ENCODE data around the gene TMEM187. TPM values are rescaled to one million over a fixed set of nuclear protein-coding genes. Genes with fewer than 3 reads are reported as not detected.

The TMEM187 gene
- total RNA-seq, 2 donors from 2014 or later = 16.9 to 18.2 TPM

DNA sequence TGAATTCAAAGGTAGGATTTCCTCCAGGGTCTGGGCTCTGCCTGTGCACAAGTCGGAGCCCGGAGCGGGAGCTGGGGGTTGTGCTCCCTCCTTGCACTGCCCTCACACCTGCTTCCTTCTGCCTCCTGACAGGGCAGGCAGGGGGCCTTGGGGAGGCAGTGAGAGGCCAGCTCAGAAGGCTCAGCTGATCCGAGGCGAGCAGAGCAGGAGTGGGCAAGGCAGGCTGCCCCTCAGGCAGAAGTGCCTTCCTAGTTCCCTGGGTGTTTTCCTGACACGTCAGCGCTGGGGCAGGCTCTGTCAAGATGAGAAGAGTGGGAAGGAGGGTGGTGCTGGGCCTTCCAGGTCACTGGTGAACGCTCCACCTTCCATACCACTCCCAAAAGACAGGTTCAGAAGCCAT lies 52.7 kb downstream of the TMEM187 start:
- Histone ChIP-seq H3K27me3 (replicated peaks; ENCODE audit: insufficient read depth) (no peaks in the 10 kb centered on the region), H3K27ac (no peak overlapping the region), H3K4me3 (no peak overlapping the region), H3K9me3 (no peaks in the 10 kb centered on the region), H3K4me1 (replicated peaks) (no peaks in the 10 kb centered on the region), H3K36me3 (no peaks in the 10 kb centered on the region)
- DNase-seq (ENCODE audit: low spot score) = no peak
- 77% methylated on average over 4 of the region's 8 CpGs for WGBS
- intact Hi-C loops (cut with DNase I) = no loop called here
- TF ChIP-seq POLR2A (IDR thresholded peaks at IDR 0.05) (no peak), POLR2AphosphoS5 (IDR thresholded peaks at IDR 0.05) (no peak)
- TF ChIP-seq, protein P1, sequence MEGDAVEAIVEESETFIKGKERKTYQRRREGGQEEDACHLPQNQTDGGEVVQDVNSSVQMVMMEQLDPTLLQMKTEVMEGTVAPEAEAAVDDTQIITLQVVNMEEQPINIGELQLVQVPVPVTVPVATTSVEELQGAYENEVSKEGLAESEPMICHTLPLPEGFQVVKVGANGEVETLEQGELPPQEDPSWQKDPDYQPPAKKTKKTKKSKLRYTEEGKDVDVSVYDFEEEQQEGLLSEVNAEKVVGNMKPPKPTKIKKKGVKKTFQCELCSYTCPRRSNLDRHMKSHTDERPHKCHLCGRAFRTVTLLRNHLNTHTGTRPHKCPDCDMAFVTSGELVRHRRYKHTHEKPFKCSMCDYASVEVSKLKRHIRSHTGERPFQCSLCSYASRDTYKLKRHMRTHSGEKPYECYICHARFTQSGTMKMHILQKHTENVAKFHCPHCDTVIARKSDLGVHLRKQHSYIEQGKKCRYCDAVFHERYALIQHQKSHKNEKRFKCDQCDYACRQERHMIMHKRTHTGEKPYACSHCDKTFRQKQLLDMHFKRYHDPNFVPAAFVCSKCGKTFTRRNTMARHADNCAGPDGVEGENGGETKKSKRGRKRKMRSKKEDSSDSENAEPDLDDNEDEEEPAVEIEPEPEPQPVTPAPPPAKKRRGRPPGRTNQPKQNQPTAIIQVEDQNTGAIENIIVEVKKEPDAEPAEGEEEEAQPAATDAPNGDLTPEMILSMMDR (IDR thresholded peaks at IDR 0.05) = no peak

DNA sequence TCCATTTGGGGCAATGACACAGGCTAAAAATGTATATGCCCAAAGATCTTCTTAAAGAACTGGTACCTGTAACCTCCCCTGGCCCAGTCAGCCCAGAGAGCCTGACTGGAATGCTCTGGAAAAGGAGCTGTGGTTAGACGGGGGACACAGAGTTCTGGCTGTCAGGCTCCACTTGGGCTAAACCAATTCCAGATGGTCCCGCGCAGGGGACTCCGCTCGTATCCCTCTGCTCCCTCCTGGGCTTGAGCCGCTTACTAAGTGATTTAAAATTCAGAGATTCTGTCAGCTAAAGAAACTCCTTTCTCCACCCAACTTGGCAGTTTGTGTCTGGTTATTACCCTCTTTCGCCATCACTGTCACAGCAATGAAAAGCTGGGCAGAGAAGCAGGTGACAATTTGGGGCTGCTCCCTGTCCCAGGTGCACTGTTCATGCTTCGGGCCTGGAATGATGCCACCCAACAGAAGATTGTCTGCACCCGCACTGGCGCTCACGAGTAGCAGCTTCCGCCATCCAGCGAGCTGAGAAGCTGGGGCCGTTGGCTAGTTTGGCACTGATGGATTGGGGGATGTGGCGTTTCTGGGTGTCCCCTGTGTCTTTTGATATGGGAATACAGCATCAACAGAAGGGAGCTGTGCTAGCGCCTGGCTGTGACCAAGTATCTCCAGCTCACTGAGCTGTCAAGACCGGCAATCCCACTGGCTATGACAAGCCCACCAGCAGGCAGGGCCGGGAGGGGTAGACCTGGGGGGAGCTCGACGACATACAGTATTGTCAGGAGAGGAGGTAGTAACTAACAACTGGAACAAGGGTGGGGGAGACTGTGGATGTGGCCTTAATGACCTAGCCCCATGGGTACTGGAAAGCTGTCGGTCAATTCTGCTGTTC lies 53.8 kb downstream of the TMEM187 start:
- H3K36me3 ChIP-seq = no peaks in the 10 kb centered on the region
- no peak overlapping the region for H3K27ac ChIP-seq

DNA sequence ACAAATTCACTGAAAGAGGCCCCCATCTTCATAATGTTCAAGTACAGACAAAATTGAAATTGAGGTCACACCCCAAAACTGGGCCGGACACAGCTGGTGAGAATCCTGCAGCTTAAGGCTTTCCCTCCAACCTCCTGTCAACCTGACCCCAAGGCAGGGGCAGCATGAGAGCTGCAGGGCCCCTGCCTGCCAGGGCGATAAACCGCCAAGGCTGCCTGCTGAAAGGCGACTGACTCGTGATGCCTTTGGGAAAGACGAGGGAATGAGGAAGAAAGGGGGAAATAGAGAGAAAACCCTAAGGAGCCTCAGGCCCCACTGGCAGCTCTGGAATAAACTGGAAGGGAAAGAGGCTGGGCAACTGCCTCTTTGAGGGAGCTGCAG lies 54.5 kb downstream of the TMEM187 start:
- intact Hi-C loops (cut with DNase I) = no loop called here
- DNase-seq (ENCODE audit: low spot score) = no peak
- 70% methylated on average over 6 of the region's 6 CpGs for WGBS
- Histone ChIP-seq H3K9me3 (no peaks in the 10 kb centered on the region), H3K4me1 (replicated peaks) (no peaks in the 10 kb centered on the region), H3K27ac (no peak overlapping the region), H3K27me3 (replicated peaks; ENCODE audit: insufficient read depth) (no peaks in the 10 kb centered on the region), H3K4me3 (no peak overlapping the region), H3K36me3 (no peaks in the 10 kb centered on the region)
- no peak for TF ChIP-seq POLR2A (IDR thresholded peaks at IDR 0.05)
- no peak for TF ChIP-seq POLR2AphosphoS5 (IDR thresholded peaks at IDR 0.05)
- TF ChIP-seq, protein P1 (IDR thresholded peaks at IDR 0.05) = no peak

More for the DNA sequence above, 53.8 kb downstream of the TMEM187 start:
- DNase-seq (ENCODE audit: low spot score) = no peak
- Histone ChIP-seq H3K9me3 (no peaks in the 10 kb centered on the region), H3K27me3 (replicated peaks; ENCODE audit: insufficient read depth) (no peaks in the 10 kb centered on the region), H3K4me1 (replicated peaks) (no peaks in the 10 kb centered on the region), H3K4me3 (no peak overlapping the region)
- 78% methylated on average over 21 of the region's 21 CpGs for whole genome bisulfite sequencing
- TF ChIP-seq POLR2AphosphoS5 (IDR thresholded peaks at IDR 0.05) (no peak), POLR2A (IDR thresholded peaks at IDR 0.05) (no peak)
- TF ChIP-seq, protein P1 (IDR thresholded peaks at IDR 0.05) = no peak
- intact Hi-C loops (cut with DNase I) = no loop called here

DNA sequence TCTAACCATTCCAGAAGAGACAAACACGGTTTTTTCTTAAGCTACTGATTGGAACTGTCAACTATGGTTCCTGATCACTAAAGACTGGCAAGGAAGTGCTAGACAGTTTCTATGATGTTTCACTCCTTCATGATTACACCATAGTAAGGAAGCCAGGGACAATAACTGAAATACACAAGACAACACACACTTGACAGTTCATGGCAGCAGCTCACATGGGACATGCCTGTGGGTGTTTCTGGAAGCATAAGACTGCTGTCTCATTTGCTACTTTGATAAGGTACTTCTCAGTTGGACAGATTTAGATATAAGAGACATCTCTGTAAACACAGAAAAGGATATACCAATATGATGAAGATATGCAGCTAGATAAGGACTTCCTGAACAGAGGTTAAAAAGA lies 55.4 kb downstream of the TMEM187 start:
- Histone ChIP-seq H3K27me3 (replicated peaks; ENCODE audit: insufficient read depth) (no peaks in the 10 kb centered on the region), H3K9me3 (no peaks in the 10 kb centered on the region), H3K36me3 (no peaks in the 10 kb centered on the region), H3K4me1 (replicated peaks) (no peaks in the 10 kb centered on the region), H3K27ac (no peak overlapping the region), H3K4me3 (no peak overlapping the region)
- TF ChIP-seq POLR2AphosphoS5 (IDR thresholded peaks at IDR 0.05) (no peak), POLR2A (IDR thresholded peaks at IDR 0.05) (no peak)
- TF ChIP-seq, protein P1 (IDR thresholded peaks at IDR 0.05) = no peak
- no peak for DNase-seq (ENCODE audit: low spot score)
- intact Hi-C loops (cut with DNase I) = no loop called here
- WGBS = 23% methylated on average over 1 of the region's 1 CpG

Measured in prostate gland (tissue), 2 donors.